DND-41 (cell line): ENCODE measurements around the gene CCDC82.

Experiments
- CTCF ChIP-seq: IDR thresholded peaks from 2 replicates; pipeline ENCODE4 v1.5.1; 2012; ENCODE audit warnings: borderline replicate concordance, low read length, moderate library complexity, mild to moderate bottlenecking; ENCODE audit not compliant: poor library complexity, severe bottlenecking; ENCODE audit errors: extremely low read depth
- EZH2 ChIP-seq: IDR thresholded peaks from 3 replicates; pipeline ENCODE4 v1.6.1; 2012; ENCODE audit warnings: borderline replicate concordance, low read depth, mild to moderate bottlenecking, moderate library complexity, low read length, inconsistent platforms; ENCODE audit not compliant: severe bottlenecking

GRCh38 chr11:96385187-96385586, 4.5 kb downstream of the CCDC82 start:
- TF ChIP-seq CTCF (no peak), EZH2 (no peak)
